ENCODE measurements around the gene MSGN1. TPM values are rescaled to one million over a fixed set of nuclear protein-coding genes. Genes with fewer than 3 reads are reported as not detected.

MSGN1 gene
- total RNA-seq, 1 experiment from 2014 or later: not detected

DNA sequence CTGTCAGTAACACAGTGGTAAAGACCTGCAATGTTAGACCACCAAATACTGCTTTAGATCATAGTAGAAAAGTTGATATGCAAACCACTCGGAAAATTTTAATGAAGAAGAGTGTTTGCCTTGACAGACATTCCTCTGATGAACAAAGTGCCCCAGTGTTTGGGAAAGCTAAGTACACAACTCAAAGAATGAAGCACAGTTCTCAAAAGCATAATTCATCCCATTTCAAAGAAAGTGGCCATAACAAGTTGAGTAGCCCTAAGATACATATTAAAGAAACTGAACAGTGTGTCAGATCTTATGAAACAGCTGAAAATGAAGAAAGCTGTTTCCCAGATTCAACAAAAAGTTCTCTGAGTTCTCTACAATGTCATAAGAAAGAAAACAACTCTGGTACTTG lies 34.8 kb upstream of the MSGN1 start:
- TF ChIP-seq, protein P1, sequence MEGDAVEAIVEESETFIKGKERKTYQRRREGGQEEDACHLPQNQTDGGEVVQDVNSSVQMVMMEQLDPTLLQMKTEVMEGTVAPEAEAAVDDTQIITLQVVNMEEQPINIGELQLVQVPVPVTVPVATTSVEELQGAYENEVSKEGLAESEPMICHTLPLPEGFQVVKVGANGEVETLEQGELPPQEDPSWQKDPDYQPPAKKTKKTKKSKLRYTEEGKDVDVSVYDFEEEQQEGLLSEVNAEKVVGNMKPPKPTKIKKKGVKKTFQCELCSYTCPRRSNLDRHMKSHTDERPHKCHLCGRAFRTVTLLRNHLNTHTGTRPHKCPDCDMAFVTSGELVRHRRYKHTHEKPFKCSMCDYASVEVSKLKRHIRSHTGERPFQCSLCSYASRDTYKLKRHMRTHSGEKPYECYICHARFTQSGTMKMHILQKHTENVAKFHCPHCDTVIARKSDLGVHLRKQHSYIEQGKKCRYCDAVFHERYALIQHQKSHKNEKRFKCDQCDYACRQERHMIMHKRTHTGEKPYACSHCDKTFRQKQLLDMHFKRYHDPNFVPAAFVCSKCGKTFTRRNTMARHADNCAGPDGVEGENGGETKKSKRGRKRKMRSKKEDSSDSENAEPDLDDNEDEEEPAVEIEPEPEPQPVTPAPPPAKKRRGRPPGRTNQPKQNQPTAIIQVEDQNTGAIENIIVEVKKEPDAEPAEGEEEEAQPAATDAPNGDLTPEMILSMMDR (conservative IDR thresholded peaks at IDR 0.05): no peak
- no peaks in the 10 kb centered on the region; the same call in 1 of the 2 replicates for H3K27me3 Mint-ChIP-seq (ENCODE audit: low read depth)
- no CpG with 5 or more reads among the region's 1 CpG for WGBS (ENCODE audit: extremely low coverage, insufficient read length, low lambda C conversion rate)

More for the DNA sequence above, 34.8 kb upstream of the MSGN1 start:
- H3K9me3 Mint-ChIP-seq: no peaks in the 10 kb centered on the region
- Histone ChIP-seq H3K9me3 (ENCODE audit: control insufficient read depth, low read depth, low read length) (no peaks in the 10 kb centered on the region), H4K91ac (ENCODE audit: insufficient read length, low read depth, low read length) (no peak overlapping the region), H3K79me2 (ENCODE audit: insufficient read depth, low read length) (no peaks in the 10 kb centered on the region), H3K18ac (ENCODE audit: insufficient read length, low read depth, low read length) (no peak overlapping the region), H4K20me1 (ENCODE audit: control insufficient read depth, insufficient read depth, insufficient read length) (no peaks in the 10 kb centered on the region), H2BK15ac (ENCODE audit: low read depth, low read length) (no peak overlapping the region), H3K79me1 (ENCODE audit: insufficient read depth, low read depth, low read length, poor library complexity, severe bottlenecking) (no peaks in the 10 kb centered on the region), H3K14ac (ENCODE audit: insufficient read depth, low read length) (no peak overlapping the region), H2BK5ac (ENCODE audit: insufficient read length, low read length) (no peak overlapping the region), H3K27me3 (ENCODE audit: insufficient read depth, low read length) (no peaks in the 10 kb centered on the region), H2AK5ac (ENCODE audit: insufficient read length, low read length) (no peak overlapping the region), H3K4me1 (ENCODE audit: insufficient read depth, low read length) (no peaks in the 10 kb centered on the region), H3K27ac (ENCODE audit: insufficient read length, low read depth, low read length) (no peak overlapping the region), H2BK12ac (ENCODE audit: insufficient read length, low read depth, low read length) (no peak overlapping the region), H3K23me2 (ENCODE audit: insufficient read length, low read depth, low read length, poor library complexity, severe bottlenecking) (no peaks in the 10 kb centered on the region), H4K8ac (replicated peaks; ENCODE audit: insufficient read length, low read depth, low read length) (no peak overlapping the region), H3K4ac (ENCODE audit: low read depth, low read length) (no peak overlapping the region), H3T11ph (ENCODE audit: low read length) (no peak overlapping the region), H3K9ac (ENCODE audit: extremely low read depth, insufficient read length, low read length) (no peak overlapping the region), H2BK20ac (ENCODE audit: low read depth, low read length, poor library complexity, severe bottlenecking) (no peak overlapping the region), H4K5ac (ENCODE audit: insufficient read length, low read depth, low read length) (no peak overlapping the region), H3K56ac (ENCODE audit: insufficient read length, low read depth, low read length) (no peak overlapping the region), H3K4me2 (ENCODE audit: insufficient read depth, insufficient read length, low read length) (no peak overlapping the region), H2AFZ (ENCODE audit: low read length) (no peak overlapping the region), H2BK120ac (ENCODE audit: low read depth, low read length, poor library complexity, severe bottlenecking) (no peak overlapping the region), H3K23ac (ENCODE audit: insufficient read length, low read depth, low read length) (no peak overlapping the region)
- H3K27ac Mint-ChIP-seq: no peak overlapping the region
- H3K36me3 Mint-ChIP-seq (ENCODE audit: insufficient read depth in 1 of 3, low read depth in 3 of 3): peaks cover 16 to 60% (median 49%) of the 10 kb centered on the region in 3 experiments; a peak in 6 of 7 replicates
- H3K4me3 Mint-ChIP-seq: no peak overlapping the region
- peaks cover 5 to 8% of the 10 kb centered on the region in 2 experiments for H3K4me1 Mint-ChIP-seq
- DNase-seq: no peak

Data from H9 (cell line).